ENCODE data around the gene TSN. TPM values are rescaled to one million over a fixed set of nuclear protein-coding genes. Genes with fewer than 3 reads are reported as not detected.

The TSN gene
- total and polyA plus RNA-seq, 9 of the 15 experiments (the other 6 are each of a cell fraction or from before 2014, with no cell fraction given): 63.2 to 152 (median 95.2) TPM

DNA sequence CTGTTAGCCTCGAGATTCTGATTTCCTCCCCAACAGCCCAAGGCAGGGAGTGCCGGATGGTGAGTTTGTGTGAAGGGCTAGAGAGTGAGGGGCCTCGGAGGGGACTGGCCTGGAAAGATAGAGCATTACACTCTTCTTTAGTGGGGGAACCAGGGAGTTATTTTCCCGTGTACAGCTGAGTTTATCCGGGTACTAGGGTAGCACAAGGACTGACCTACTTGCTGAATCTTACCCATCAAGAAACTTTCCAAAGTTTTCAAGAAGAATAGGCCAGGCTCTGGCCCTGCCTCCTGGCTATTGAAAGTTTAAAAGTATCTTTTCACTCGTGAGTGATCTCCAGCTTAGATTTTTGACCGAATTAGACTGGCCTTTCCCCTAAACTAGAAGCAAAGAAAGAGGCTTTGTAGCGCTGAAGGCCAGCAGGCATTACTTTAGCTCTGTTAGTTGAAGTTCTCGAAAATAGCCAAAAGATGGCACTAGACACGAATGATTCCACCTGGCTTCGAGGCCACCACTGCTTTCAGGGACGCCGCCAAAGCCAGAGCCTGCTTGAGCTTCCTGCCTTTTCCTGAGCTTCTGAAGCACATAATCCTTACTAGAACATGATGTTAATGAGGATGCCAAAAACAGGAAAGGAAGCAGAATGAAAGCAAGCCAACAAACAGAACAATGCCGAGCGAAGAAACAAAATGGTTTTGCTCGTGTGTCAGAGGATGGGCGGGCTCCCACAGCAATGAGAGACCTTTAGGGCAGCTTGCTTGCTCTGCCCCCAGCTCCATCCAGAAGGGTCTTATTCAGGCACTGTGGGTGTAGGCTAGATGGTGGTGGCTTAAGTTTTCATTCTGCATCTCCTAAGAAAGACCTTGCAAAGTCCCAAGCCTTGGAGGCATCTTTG is 55.8 kb downstream of the TSN start (continued):
- TF ChIP-seq, protein P1, sequence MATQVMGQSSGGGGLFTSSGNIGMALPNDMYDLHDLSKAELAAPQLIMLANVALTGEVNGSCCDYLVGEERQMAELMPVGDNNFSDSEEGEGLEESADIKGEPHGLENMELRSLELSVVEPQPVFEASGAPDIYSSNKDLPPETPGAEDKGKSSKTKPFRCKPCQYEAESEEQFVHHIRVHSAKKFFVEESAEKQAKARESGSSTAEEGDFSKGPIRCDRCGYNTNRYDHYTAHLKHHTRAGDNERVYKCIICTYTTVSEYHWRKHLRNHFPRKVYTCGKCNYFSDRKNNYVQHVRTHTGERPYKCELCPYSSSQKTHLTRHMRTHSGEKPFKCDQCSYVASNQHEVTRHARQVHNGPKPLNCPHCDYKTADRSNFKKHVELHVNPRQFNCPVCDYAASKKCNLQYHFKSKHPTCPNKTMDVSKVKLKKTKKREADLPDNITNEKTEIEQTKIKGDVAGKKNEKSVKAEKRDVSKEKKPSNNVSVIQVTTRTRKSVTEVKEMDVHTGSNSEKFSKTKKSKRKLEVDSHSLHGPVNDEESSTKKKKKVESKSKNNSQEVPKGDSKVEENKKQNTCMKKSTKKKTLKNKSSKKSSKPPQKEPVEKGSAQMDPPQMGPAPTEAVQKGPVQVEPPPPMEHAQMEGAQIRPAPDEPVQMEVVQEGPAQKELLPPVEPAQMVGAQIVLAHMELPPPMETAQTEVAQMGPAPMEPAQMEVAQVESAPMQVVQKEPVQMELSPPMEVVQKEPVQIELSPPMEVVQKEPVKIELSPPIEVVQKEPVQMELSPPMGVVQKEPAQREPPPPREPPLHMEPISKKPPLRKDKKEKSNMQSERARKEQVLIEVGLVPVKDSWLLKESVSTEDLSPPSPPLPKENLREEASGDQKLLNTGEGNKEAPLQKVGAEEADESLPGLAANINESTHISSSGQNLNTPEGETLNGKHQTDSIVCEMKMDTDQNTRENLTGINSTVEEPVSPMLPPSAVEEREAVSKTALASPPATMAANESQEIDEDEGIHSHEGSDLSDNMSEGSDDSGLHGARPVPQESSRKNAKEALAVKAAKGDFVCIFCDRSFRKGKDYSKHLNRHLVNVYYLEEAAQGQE (IDR thresholded peaks at IDR 0.05; ENCODE audit: borderline replicate concordance): peak; percentile 37; the same call in 1 of the 2 replicates
- TF ChIP-seq, protein P1 (CRISPR knock-in tag; IDR thresholded peaks at IDR 0.05; ENCODE audit: low read depth): no peak
- no peak for TF ChIP-seq IFI16 (CRISPR knock-in tag; IDR thresholded peaks at IDR 0.05)
- no peak for TF ChIP-seq TFE3 (CRISPR knock-in tag; IDR thresholded peaks at IDR 0.05)
- peak; percentile 67 to 72 (median 70) for TF ChIP-seq CTCF (IDR thresholded peaks at IDR 0.05 in 2 of 3, conservative IDR thresholded peaks at IDR 0.05 in 1 of 3; ENCODE audit: insufficient read depth in 2 of 3, low read depth in 1 of 3, low read length in 3 of 3)
- TF ChIP-seq SREBF1 (IDR thresholded peaks at IDR 0.05; ENCODE audit: borderline replicate concordance, low read depth, low read length): no peak
- TF ChIP-seq BCL6 (CRISPR knock-in tag; IDR thresholded peaks at IDR 0.05): no peak
- TF ChIP-seq ZNF41 (CRISPR knock-in tag; conservative IDR thresholded peaks at IDR 0.05): no peak
- TF ChIP-seq, protein P2, sequence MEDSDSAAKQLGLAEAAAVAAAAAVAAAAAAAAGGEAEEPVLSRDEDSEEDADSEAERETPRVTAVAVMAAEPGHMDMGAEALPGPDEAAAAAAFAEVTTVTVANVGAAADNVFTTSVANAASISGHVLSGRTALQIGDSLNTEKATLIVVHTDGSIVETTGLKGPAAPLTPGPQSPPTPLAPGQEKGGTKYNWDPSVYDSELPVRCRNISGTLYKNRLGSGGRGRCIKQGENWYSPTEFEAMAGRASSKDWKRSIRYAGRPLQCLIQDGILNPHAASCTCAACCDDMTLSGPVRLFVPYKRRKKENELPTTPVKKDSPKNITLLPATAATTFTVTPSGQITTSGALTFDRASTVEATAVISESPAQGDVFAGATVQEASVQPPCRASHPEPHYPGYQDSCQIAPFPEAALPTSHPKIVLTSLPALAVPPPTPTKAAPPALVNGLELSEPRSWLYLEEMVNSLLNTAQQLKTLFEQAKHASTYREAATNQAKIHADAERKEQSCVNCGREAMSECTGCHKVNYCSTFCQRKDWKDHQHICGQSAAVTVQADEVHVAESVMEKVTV (CRISPR knock-in tag; IDR thresholded peaks at IDR 0.05): peak; percentile 56; the same call in 1 of the 2 replicates
- TF ChIP-seq HCFC1 (IDR thresholded peaks at IDR 0.05; ENCODE audit: low read depth, low read length): no peak
- TF ChIP-seq NRF1 (conservative IDR thresholded peaks at IDR 0.05 in 1 of 2, IDR thresholded peaks at IDR 0.05 in 1 of 2): no peak
- TF ChIP-seq CCNT2 (IDR thresholded peaks at IDR 0.05; ENCODE audit: borderline replicate concordance, extremely low read depth, insufficient read length, low read depth, low read length): no peak
